ENCODE measurements around the gene HOXB8.

HOXB8 gene

DNA sequence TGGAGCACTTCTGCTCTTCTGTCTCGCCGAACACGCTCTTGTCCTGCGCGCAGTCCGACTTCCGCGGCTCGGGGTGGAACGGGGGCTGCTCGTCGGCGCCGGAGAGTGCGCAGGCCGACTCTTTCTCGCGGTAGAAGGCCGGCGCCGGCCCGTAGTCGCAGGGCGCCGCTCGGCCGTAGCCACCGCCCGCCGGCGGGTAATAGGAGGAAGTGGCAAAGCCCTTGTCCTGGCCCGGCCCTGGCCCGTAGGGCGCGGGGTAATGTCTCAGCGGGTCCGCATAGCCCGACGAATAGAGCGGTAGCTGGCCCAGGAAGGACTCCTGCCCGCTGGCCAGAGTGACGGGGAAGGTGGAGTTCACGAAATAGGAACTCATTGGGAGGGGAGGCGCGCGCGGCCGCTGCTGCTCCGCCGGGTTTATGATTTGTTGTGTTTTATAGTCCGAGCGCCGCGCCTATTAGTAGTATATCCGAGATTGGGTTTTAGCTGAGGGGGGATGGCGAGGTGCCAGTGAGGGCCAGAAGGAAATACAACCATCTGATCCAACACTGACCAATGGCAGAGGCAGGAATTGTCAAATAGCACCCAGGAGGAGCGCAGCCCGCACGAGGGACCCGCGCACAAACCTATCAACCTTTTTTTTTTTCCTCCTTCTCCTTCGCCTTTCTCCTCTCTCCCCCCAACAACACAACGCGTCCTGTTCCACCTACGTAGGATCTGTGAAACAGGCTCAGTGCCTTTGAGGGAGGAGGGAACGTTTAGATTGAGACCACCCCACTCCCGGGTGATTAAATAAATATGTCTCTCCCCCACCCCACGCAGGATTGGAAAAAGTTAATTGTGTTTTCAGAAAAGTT is 17.1 kb downstream of the HOXB8 start:
- H3K27ac ChIP-seq: no peak overlapping the region
- DNase-seq (ENCODE audit: low read depth, low spot score): no peak

DNA sequence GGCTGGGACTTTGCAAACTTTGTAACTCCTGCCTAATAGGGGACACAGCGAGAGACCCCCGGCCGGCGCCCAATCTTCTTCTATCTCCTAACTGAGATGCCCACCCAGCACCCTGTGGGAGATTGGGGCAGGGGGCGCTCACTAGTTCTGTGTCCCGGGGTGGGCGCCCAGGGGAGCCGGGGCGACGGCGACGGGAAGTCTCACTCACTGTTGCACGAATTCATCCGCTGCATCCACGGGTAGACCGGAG is 17.6 kb downstream of the HOXB8 start:
- no peak for DNase-seq (ENCODE audit: low read depth, low spot score)
- no peak overlapping the region for H3K27ac ChIP-seq

DNA sequence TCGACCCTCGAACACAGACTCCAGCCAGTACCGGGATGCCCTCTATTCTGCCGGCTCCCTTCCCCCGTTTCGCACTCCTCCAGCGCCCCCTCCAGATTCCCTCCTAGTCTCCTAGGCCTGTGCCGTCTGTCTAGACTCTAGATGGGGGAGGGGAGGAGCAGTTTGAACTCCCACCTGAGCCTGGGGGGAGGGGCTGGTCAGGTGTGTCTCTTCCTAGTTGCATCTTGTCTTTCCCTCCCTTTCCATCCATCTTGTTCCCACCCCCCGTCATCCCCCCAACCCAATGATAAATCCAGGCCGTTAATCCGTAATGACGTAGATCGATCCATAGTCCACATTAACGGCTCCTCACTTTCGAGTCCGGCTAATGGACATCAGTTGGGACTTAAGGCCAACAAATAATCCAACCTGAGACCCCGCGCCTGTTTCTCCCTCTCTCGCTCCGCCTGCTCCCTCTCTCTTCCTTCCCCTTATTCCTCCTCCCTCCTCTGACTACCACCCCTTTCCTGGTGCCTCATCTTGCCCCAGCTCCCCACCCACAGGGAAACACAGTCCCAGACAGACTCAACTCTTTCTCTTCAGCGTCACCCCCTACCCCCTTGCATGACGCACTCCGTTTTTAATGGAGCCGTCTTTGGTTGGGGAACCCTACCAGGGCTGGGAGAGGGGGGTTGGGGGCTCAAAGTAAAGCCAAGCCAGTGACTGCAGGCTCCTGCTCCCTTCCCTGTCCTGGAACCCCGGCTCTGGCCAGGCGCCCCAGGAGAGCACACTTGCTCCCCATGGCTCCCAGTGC is 18.2 kb downstream of the HOXB8 start:
- DNase-seq (ENCODE audit: low read depth, low spot score): no peak
- no peak overlapping the region for H3K27ac ChIP-seq

DNA sequence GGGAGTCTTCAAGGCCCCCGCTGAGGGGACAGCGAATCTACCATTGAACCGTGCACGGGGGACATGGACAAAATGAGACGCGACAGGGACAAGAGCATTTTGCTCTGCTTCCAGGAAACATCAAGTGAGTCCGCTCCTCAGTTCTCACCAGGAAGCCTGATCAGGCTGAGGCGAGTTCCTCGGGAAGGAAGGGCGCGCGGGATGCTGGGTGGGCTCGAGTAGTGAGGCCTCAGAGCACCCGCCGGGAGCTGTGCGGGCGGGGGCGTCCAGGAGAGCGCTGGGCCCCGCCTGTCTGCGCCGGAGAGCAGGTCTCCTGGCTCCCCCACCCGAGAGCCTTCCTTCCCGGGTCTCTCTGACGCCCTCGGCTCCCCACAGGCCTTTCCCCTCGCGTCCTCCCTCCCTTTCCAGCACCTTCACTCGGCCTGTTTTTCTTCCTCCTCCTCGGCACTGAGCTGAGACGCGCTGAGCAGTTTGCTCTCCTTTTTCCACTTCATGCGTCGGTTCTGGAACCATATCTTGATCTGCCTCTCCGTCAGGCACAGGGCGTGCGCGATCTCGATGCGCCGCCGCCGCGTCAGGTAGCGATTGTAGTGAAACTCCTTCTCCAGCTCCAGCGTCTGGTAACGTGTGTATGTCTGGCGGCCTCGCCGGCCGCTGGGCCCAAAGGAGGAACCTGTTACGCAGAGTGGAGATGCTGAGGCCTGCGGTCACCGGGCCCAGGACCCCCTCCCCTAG is 18.9 kb downstream of the HOXB8 start:
- H3K27ac ChIP-seq: no peak overlapping the region
- DNase-seq (ENCODE audit: low read depth, low spot score): no peak

DNA sequence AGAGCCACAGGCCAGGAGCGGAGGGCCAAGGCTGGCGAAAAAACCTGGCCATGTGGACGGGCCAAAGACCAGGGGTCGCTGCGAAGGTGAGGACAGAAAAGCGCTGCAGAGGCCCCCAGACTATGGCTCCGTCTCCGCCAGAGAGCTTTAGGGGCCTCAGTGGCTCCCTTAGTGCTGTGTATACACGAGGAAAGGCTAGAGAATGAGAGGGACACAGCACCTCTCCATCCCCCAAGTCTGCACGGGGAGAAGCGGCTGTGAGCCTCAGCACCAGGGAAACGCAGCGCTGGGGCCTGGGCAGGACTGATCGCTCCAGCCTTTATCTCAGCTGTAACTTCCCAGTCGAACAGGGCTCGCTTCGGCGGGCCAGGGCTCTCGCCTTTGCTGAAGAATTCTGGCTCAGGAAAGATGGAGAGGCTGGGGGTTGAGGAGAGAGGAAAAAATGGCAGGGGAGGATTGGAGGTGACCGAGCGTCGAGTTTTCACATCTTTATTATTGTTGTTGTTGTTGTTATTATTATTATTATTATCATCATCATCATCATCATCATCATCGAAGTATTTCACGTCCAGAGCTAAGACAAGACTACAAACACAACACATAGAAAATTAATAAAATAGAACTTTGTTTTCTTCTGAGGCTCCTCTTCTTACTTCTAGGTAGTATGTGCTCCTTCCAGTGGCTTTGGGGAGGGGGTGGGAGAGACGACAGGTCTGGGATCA is 19.7 kb downstream of the HOXB8 start:
- H3K27ac ChIP-seq: no peak overlapping the region
- DNase-seq (ENCODE audit: low read depth, low spot score): no peak

DNA sequence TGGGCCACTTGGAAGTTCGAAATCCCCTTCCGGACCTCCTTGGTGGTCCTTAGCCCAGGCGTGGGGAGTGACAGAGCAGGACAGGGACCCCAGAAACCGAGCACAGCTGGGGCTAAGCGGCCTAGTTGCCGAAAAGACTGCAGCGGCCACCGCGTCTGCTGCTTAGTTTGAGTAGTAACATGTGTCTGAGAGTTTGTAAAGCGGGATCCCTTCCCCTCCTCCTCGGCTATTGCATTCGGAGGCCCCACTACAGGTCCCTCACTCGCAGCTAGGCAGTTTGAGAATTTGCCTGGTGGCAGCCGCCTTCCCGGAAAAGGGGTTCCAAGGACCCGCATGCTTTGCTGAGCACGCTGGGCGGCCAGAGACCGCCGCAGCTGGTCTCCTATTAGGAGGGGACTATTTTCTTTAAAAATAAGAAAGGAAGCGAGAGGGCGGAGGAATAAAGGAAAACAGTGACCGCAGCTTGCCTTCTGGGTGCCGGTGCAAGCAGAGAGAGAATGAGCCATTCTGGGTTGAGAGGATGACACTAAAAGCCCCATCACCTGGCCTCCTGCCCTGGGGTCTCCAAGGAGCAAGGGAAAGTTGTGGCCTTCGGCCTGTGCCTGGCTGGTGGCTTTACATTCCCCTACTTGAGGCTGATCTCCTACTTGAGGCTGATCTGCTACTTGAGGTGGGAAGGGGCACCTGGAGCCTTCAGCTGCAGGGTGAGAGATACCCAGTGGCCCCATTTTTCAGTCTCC is 20.4 kb downstream of the HOXB8 start:
- no peak for DNase-seq (ENCODE audit: low read depth, low spot score)
- no peak overlapping the region for H3K27ac ChIP-seq

DNA sequence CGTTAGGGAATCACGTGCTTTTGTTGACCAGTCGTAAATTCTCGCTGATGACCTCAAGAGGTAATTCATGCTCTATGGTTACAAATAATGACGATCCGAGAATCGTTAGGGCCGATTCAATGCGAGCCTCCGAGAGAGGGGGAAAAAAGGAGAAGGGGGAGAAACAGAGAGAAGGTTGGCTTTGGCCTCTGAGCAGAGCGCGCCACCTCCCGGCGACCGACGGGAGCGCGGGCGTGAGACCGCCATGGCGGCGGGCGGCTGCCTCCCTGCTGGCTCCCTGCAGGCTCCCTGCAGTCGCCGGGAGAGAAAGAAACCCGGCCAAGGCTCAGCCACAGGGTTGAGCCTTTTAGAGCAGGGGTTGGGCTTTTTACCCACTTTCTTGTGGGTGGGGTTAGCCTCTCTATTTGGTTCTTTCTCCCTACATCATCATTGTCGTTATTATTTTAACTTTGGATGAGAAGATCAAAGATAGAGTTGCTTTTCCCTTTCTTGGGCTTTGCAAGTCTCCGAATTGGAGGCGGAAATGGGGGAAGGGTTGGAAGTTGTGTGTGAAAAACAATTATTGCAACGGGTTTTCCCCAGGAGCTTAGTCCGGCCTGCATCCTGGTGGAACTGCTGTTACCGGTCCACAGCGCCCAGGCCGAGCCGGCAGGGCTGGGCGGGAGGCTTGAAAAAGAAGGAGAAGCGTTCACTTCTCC is 21.1 kb downstream of the HOXB8 start:
- no peak overlapping the region for H3K27ac ChIP-seq
- no peak for DNase-seq (ENCODE audit: low read depth, low spot score)

DNA sequence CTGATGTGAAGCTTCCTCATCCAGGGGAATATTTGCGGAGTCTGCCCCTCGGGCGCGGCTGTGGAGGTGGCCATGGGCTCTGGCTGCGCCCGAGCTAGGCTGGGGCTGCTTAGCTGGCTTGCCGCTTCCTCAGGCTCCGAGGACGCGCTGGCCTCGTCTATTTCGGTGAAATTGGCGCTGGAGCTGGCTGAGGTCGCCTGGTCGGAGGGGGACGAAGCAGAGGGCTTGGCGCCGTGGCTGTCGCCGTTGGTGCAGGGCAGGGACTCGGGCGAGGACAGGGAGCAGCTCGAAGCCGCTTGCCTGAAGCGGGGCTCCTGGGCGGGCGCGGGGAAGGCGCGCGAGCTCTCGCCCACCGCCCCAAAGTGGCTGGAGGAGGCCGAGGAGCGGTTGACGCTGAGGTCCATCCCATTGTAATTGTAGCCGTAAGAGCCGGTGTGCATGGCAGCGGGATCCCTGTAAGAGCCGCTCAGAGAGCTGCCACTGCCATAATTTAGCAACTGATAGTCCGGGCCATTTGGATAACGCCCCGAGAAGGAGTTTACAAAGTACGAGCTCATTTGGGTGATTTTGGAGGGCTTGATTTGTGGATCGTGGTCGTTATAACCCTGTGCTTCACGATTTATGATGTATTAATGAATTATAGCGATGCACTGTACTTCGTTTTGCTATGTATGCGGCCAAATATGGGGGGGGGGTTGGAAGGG is 21.8 kb downstream of the HOXB8 start, which contains the start of gene HOXB5:
Gene HOXB5 (minus strand): TSS at position 654 of the 704 bp plus-strand sequence. CDS start 97 bp downstream, at position 557.
- DNase-seq (ENCODE audit: low read depth, low spot score): no peak
- H3K27ac ChIP-seq: no peak within 1 kb of the TSS

DNA sequence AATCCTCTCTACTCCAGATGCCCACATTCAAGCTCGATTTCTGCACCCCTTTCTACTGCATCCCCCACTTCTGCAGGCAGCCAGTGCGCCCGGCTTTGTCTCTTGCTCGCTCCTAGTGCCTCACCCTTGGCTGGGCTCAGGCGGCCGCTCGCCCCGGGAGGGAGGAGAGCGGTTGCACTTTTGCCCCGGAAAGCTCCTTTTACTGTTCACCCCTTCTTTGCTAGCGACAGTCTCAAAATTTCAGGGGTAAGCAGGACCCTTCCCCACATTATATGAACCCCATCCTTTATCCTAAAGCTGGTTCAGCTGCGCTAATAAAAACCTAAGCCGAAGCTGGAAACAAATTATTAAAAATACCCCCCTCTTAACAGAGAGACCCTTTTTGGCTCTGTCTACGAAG is 22.5 kb downstream of the HOXB8 start:
- no peak for DNase-seq (ENCODE audit: low read depth, low spot score)
- H3K27ac ChIP-seq: no peak overlapping the region

DNA sequence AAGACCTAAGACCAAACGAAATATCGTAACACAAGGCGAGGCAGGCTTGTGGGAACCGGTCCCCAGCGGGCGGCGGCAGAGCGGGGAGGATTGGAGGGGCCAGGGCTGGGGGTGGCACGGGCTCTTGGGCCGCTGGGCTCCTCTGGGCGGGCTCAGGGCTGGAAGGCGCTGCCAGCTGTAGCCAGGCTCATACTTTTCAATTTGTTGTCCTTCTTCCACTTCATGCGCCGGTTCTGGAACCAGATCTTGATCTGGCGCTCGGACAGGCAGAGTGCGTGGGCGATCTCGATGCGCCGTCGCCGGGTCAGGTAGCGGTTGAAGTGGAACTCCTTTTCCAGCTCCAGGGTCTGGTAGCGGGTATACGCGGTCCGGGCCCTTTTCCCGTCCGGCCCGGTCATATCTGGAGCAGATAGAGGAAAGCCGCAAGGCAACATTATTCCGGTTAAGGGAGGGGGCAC is 23.0 kb downstream of the HOXB8 start:
- DNase-seq (ENCODE audit: low read depth, low spot score): no peak
- no peak overlapping the region for H3K27ac ChIP-seq

DNA sequence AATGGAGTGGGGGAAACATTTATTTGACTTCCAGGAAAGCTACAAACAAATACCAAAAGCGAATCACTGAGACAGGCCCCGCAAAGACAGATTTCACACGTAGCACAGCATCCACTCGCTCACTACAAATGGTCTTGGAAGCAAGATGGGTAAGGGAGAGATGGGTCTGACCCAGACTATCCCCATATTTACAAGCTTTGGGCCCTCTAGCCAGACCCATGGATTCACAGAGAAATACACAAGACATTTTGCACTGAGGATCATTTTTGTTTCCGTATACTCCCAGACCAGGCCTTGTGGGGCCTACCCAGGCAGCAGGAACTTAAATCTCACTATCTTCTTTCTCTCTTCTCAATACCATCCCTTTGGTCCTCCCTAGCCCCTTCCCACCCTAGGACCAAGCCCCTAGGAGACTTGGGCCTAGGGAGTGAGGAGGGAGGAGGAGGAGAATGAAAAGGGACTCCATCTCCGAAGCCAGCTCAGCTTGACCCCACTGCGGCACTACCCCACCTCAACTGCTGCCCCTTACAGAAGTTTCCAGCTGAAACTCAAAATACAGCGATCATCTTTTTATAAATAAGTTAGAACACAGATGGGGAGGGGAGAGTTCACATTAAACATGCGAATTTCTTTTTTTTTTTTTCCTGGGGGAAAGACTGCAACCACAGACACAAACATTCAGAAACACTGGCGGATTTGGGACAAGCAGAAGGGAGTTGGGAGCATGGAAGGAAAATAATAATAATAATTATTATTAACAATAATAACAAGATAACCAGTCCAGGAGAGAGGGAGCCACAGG is 23.6 kb downstream of the HOXB8 start:
- H3K27ac ChIP-seq: no peak overlapping the region
- no peak for DNase-seq (ENCODE audit: low read depth, low spot score)

DNA sequence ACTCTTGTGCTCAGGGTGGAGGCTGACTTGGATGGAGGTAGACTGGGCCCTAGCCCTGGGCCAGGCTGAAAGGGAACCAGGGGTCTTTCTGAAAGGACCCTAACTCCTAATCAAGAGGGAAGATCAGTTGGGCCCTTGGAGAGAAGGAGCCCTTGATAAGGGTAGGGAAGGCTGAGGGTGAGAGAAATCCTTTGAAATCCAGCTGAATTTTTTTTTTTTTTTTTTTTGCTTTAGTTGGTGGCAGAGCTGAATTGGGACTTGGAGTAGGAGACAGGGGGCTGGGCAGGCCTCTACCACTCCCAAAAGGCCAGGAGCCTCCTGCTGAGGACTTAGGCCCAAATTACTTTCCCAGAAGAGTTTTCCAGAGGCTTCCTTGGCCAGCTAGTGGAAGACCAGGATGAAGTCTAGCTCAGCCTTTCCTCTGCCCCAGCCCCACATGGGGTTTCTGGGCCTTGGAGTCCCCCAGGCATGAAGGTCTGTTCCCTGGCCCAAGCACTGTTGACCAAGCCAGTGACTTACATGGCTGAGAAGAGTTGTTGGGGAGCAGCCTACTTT is 24.4 kb downstream of the HOXB8 start:
- no peak for DNase-seq (ENCODE audit: low read depth, low spot score)
- H3K27ac ChIP-seq: no peak overlapping the region

DNA sequence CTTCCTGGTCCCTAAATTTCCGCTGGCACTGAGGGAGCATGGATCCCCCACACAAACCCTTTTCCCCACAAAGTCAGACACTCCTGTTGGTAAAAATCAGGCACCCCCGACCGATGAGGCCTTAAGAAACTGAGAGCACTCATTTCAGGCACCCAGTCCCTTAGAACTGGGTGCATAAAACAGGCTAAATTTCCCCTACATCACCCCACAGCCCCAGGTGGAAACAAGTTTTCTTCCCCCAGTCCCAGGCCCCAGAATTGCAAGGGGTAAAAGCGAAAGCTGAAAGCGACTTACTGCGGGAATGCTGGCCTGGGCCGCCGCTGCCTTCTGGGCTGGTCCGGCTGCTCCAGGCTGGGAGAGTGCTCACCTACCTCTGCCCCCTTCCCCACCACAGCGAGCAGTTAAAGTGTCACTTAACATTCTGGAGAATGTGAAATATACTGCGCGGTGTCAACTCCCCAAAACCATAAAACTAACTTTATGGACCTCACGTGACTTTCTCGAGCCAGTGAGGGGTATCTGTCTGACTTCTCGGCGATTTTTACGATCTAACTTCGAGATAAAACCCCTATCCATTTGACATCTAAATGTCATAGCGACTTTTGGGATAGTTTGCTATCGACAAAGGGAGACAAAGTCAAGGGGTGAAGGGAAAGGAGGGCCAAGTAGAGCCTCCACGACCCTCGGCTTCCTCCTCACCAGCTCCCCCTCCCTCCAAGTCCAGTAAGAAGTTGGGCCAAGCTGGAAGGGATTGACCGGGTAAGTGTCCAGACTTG is 25.1 kb downstream of the HOXB8 start, which contains the start of gene HOXB3:
Gene HOXB3 (minus strand): TSS at position 411 of the 776 bp plus-strand sequence. CDS start 37,767 bp downstream, outside the sequence.
- no peak within 1 kb of the TSS for H3K27ac ChIP-seq
- no peak for DNase-seq (ENCODE audit: low read depth, low spot score)

DNA sequence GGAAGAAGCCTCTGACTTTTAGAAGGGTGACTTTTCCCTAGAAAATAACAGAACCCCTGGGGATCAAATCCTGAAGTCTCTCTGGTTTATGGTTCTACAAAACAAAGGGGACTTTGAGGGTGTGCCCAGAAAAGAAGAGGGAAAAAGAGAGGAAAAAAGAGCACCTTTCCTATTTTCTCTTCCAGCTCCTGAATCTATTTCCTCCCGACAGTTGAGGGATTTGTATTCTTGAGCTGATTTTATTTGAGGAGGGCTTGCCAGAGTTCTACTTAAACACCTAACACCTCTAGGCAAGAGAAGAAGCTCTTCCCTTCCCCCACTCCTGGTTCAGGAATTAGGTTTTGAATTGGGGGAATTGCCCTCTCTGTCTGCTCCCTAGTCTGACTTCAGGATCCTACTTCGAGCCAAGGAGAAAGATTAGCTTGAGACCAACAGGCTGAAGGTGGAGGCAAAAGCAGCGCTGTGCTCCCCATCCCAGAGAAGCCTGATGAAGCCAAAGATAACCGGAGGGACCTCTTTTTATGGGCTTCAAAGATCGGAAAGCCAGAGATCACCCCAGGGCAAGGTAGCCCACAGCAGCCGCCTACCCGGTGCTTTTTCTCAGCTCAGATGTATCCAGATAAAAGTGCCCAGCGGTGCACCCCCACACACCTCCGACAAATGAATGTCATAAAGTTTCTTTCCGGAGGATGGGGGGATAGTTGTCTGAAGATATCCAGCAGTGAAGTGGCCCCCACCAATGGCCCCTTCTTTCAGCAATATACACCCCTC is 25.8 kb downstream of the HOXB8 start:
- DNase-seq (ENCODE audit: low read depth, low spot score): no peak
- H3K27ac ChIP-seq: no peak overlapping the region

DNA sequence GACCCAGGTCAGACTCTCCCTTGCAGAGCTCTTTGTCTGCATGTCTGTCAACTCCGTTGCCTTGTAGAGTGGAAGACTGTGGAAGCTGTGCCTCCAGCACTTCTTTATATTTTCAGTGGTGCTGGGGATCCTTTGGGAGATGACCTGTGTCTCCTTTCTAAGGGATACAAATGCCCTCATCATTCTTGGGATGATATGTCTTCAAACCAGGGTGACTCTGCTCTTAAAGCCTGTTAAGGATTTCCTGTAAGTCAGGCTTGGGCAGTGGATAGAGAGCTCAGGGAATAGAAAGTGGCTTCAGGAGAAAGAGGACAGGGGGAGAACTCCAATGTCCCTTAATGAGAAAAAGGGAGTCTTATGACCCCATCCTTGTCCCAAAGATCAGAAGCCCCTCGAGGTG is 26.6 kb downstream of the HOXB8 start:
- no peak for DNase-seq (ENCODE audit: low read depth, low spot score)
- H3K27ac ChIP-seq: no peak overlapping the region

DNA sequence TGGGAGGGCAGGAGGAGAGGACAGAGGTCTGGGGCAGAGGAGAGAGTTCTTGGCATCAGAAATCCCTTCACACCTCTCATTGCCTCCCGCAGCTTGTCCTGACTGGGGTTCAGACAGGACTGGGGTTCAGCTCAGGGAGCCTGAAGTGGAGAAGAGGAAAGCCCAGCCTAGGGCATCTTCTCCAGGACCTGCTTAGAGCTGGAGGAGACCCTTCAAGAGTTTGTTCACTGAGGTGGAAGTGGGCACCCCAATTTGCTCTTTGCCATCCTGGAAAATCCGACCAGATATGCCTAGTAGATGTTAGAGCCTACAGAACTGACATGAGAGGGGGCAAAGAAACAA is 27.0 kb downstream of the HOXB8 start:
- H3K27ac ChIP-seq: no peak overlapping the region
- no peak for DNase-seq (ENCODE audit: low read depth, low spot score)

Measured in epithelial cell of prostate (primary cell).